Right ventricle myocardium inferior (tissue), 1 donor: Measurements from ENCODE around the gene PPP1R17. TPM values are rescaled to one million over a fixed set of nuclear protein-coding genes. Genes with fewer than 3 reads are reported as not detected.

ENCODE experiments used
- total RNA-seq: library from RNA; stranded (reverse); fragmentation: NEBNext Ultra II Directional; extraction: Animal tissue kit (Norgen Biotek cat#: 25700); gene quantifications from one replicate; pipeline ENCODE4 v1.2.1, GENCODE V29; 2021
- donor health status: DM: no; HTN: yes; CAD: no; lungs with severe emphysema.

The PPP1R17 gene
- total RNA-seq, 1 donor from 2014 or later: not detected

Other genes starting within 250 kb of the PPP1R17 start
- not detected for gene ITPRID1, start 173.1 kb upstream of the PPP1R17 start, total RNA-seq